ENCODE data around the gene MACROD2. TPM values are rescaled to one million over a fixed set of nuclear protein-coding genes. Genes with fewer than 3 reads are reported as not detected.

The MACROD2 gene
- polyA plus RNA-seq, 1 donor, result 2.7 TPM

DNA sequence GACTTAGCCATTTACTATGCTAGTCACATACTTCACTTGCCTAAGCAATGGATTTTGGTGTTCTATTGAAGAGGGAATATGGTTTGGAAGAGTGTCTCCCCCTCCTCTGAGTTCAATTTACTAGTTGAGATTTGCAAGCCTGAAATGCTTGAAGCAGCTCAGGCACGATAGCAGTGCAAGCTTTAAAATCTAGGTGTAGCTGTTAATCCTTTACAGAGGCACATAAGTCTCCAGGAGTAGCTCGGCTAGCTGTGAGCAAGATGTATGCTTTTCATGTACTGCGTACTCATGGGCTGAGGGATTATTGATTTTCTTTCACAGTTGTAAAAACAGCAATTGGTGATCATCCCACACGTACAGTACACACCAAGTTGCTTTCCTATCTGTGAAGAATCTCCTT lies 341.4 kb downstream of the MACROD2 start:
- DNase-seq (ENCODE audit: low read depth), result no peak

DNA sequence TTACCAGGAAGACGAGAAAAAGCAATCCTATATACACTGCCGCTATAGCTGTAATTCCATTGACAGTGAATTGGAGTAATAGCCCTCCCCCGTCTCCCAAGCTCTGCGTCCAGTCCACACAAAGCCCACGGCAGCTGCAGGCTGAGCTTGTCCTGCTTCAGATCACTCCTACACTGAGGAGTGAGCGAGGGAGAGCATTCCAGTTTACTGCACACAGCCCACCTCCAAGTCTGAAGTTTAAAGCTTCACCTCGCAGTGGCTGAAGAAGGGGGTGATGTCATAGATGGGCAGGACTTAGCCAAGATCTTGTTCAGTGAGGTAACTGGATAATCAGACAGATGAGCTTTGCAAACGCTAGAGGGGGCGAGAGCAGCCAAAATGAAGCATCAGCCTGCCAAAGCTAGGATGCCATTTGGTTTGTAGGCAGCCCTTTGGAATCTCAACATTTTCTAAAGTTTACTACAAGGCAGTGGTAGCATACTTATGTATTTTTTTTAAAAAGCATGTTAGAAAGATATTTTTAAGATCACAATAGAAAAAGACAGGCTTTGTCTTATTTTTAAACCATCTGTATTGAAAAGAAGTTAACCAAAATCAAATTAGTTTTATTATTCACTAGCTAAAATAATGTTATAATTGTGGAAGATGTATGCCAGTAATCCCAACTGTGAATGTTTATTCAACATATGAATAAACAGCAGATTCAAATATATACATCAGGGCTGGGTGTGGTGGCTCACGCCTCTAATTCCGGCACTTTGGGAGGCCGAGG lies 342.3 kb downstream of the MACROD2 start, which contains the start of gene FLRT3:
Gene FLRT3 (minus strand): TSS at position 213 of the 772 bp plus-strand sequence. CDS start 10,106 bp downstream, outside the sequence.
- peak; percentile 96 for DNase-seq (ENCODE audit: low read depth)

DNA sequence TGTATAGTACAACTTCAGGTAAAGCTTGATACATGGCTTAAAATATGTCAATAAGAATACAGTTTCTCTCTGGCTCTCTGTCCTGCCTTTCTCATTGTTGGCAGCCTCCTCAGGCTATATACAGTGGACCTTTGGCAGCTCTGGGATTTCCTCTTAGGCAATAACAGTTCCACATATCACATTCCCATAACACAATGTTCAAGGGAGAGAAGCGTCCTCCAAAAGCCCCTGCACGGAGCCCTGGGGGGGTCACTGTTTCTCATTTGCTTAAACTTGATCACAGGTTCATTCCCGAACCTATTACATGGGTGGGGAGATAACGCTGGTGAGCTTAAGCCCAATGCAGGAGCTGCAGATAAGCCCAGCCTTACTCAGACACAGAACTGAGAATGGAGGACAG lies 346.5 kb downstream of the MACROD2 start:
- DNase-seq (ENCODE audit: low read depth), result no peak

DNA sequence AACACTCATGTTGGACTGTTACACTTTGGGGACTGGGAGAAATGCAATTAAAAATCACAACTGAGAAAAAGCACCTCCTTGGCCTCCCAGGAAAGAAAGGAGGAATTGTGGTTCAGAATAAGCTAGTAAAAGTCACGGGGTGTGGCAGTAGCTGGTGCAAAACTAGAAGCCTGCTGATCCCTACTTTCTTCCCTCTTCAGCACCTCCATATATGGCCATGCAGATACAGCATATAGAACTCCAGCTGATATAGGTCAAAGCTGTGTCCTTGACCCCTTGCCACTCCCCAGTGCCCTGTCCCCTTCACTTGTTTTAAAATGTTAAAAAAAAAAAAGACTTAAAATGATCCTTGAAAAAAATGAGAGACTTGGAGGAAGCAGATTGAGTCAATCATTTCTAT lies 347.6 kb downstream of the MACROD2 start:
- no peak for DNase-seq (ENCODE audit: low read depth)

DNA sequence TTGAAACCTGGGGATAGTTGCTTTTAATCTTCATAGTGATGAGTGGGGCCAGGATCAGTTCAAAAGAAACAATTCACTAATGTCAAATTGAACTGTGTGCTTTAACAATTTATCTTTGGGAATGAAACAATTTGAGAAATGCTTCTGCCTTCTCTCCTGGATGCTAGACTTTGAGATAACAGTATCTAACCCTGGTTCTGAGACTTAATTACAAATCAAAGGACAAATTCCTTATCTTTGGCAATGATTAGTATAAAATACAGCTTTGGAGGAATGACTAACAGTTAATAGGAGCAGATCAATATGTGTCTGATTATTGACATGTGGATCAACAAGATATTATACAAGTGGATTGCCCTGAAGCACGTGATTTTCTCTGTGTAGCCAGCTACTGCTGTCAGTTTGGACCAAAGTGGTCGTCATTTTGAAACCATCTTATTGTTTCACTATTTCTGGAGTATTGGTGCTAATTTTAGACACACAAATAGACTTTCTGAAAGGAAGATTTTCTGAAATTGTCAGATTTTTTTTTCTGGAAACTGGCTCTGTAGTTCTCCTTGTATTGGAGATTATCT lies 348.3 kb downstream of the MACROD2 start:
- no peak for DNase-seq (ENCODE audit: low read depth)

DNA sequence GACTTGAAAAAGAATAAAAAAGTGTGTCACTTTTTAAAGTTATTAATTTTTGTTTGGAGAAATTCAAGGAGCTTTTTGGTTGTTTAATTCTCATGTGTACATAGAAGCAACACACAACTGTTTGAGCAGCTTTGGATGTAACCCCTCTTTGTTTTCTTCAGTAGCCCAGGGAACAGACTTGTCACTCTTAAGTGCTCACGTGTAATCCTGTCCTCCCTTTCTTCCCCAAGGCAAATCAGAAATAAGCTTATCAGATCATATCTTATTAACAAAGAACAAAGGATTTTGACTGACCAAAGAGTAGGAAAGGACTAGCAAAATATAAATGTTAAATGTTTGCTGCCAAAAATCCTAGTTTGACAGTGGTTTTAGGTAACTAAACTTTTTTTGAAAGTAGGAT lies 349.4 kb downstream of the MACROD2 start:
- DNase-seq (ENCODE audit: low read depth), result no peak

DNA sequence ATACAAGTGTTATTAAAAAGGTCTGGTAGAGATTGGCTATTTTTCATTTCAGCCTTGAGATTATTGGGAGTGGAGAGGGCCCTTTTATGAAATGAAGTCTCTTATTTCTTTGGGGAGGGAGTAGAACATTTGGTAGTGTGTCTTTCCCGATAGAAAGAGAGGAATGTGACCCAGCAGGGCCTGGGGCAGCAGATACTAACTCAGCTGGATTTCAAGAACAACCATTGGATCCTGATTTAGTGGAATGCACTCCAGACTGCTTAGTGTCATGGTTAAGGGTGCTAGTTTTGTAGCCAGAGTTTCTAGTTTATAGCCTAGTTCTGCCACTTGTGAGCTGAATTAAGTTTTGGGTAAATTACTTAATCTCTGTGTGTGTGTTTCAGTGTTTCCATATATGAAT lies 360.5 kb downstream of the MACROD2 start:
- no peak for DNase-seq (ENCODE audit: low read depth)

DNA sequence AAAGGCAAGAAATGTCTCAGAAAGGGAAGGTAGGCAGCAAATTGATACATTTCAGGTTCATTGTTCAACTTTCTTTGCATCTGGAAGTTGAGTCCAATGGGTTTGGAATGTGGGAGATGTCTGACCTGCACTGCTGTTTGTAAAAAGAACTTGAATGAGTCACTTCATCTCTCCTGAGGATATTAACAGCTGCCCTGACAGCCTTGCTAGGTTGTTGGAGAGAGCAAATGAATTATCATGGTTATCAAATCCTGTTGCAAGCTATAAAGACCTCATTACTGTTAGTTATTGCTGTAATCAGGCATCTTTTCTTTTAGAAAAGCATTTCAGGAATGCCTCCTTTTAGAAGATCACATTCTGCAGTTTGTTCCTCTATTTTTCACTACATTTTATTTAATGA lies 365.1 kb downstream of the MACROD2 start:
- DNase-seq (ENCODE audit: low read depth), result no peak

DNA sequence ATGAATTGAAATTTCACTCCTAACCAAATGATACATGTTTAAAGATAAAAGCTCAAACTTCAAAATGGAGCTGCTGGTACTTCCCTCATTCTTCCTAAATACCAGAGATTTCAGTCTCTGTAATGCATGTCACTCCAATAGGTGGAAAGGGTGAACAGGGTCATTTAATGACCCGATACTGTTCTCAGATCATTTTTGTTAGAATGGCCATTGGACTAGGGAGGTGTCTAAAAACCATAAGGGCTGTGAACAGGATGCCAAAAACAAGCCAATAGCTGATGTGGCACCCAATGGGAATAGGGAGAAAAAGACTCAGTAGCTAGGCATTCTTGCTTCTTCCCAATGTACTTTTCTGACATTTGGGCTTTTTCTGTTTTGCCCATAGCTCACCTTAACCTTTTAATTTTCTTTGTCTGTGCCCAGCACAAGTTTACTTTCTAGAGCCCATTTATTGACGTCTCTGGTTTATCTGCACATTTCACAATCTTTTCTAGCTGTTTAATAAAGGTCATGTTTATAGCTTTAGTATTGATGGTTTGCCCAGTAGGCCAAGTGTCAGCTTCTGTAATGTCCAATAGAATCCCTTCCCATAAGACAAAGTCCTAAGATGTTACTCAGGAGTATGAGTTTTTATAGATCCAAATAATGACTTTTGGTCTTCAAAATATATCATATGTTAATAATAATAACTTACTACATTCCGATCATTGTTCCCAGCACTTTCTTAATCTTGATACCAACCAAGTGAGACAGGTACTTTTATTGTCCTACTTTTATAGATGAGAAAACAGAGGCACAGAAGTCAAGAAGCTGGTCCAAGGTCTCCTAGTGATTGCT lies 366.4 kb downstream of the MACROD2 start:
- no peak for DNase-seq (ENCODE audit: low read depth)

DNA sequence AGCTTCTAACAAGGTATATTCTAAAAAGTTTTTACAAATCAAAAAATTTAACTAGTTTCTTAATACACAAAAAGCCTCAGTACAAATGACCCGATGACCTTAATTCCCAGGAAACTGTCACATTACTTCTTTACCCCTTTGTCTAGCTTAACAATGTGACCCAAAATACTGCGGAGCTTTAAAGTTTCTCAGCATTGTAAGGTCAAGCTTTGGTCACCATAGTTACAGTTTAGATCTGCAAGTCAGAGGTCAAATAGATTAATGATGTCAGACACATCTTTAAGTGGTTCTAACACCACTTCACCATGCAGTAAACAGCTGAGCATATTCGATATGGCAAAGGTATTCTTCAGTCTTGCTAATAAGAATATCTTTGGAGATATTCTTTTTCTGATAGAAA lies 378.9 kb downstream of the MACROD2 start:
- DNase-seq (ENCODE audit: low read depth), result no peak

DNA sequence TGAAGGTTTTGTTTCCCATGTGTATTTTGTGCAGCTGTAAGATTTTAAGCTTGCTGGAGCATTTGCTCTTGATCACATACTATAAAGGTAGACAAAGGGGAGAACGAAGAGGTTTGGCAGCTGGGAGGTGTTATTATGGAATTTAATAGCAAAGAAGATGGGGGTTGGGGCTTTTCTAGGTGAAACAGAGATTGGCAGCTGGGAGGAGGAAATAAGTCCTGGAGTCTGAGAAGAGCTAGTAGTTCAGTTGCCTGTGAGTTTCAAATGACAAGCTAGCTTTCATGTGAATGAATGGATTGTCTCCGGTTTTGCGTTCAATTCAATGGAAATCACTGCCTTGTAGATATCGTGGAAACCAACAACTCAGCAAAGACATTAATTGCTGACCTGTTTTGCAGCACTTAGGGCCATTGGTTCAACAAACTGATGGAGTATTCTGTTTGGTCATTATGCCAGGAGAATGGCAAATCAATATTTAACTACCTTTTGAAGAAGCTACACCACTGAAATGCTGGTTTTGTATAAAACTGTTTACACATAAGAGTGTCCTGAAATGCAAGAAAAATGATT lies 380.2 kb downstream of the MACROD2 start:
- DNase-seq (ENCODE audit: low read depth), result no peak

DNA sequence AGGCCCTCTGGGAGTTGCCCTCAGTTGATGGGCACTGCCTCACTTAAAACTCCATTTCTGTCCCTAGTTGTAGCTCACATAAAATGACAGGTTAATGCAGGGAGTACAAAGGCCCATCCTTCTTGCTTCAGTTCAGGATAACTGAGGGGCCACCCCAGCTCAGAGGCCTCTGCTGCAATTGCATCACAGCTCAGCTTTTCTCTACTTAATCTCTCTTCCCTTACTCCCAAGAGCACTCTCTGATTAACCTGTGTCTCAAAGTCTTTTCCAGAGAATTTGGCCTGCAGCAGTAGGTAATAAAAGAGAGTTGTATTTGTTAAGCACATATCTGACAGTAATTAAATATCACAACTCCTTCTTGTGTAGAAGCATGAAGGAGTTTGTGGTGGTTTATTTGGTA lies 383.0 kb downstream of the MACROD2 start:
- no peak for DNase-seq (ENCODE audit: low read depth)

DNA sequence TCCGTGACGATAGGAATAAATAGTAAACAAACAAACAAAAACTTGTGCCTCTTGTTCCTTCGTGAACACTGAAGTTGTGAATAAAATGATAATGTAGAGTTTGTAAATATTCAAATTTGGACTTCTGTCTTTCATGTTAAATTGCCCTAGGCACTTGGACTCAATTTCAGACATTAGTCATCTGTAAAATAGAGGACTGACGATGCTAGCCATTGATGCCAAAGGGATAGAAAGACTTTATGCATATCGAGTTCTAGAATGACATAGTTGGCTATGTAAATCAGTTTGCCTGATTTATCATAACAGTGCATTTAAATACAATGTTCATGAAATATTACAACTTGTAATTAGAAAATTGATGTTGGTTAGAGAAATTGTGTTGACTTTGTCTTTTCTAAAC lies 388.0 kb downstream of the MACROD2 start:
- DNase-seq (ENCODE audit: low read depth), result no peak

DNA sequence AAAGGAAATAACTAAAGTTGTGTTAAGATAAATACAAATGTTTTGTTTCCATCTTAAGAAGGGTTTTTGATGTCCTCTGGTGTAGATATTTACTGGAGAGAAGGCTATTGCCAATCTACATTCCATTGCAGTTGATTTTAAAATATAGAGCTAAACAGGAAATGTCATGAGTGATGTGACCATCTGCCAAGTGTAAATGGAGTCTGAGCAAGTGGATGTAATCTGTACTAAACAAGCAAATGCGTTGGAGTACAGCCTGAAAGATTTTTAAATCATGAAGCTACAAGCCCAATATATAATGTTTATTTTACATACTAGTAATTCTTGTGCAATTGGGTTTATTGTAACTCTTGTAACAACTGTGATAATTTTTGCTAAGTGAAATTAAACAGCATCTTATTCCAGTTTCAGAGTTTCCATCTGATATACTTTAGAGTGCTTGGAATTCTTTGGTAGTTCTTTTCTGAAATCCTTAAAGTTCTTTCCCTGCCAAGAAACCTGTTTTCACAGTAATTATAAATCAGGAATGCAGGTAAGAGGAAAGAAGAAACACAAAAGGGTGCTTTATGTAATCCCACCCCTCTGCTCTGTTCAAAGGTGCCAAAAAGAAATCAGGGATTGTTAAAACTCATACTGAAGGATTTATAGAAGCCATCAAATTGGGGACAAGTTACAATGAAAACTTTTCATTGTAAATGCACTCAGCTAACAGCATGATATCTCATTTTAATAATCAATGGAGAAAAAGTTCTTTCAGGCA lies 389.3 kb downstream of the MACROD2 start:
- peak; percentile 13 for DNase-seq (ENCODE audit: low read depth)

DNA sequence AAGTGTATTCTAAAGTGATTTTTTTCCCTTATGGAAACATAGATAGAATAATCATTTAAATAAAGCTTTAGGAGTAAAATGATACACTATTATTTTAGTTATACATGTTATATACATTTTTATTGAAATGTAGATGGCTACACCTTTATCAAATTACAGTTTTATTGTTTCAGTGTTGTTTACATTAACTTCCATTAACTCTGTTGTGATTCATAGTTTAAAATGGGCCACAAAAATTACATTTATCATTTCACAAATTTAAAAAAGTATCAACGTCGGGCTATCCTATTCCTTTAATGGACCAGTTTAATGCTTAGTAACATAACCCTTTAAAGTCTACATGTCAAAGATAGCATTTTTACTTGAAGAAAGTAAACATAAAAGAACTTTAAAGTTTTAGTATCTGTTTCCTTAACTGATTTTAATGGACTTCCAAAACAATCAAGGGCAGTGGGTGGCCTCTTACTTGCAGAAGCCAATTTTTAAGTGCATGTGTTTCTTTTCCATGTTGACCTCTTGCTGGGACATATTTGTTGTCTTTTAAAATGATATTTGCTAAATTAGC lies 389.9 kb downstream of the MACROD2 start:
- no peak for DNase-seq (ENCODE audit: low read depth)

DNA sequence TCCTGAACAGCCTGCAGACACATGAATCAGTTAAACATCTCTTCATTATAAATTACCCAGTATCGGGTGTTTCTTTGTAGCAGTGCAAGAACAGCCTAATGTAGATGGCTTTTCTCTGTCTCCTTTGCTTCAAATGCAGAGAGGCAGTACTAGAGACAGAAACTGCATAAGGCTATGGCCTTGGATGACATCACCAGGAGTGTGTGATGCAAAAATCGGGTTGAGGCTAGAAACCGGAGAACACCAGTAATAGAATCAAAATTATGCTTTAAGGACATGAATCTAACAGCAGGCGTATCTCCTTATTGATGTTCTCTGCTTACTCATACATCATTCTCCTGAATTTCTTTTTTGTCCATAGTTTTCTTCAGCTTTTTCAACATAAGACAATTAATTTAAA lies 391.4 kb downstream of the MACROD2 start:
- DNase-seq (ENCODE audit: low read depth), result no peak

DNA sequence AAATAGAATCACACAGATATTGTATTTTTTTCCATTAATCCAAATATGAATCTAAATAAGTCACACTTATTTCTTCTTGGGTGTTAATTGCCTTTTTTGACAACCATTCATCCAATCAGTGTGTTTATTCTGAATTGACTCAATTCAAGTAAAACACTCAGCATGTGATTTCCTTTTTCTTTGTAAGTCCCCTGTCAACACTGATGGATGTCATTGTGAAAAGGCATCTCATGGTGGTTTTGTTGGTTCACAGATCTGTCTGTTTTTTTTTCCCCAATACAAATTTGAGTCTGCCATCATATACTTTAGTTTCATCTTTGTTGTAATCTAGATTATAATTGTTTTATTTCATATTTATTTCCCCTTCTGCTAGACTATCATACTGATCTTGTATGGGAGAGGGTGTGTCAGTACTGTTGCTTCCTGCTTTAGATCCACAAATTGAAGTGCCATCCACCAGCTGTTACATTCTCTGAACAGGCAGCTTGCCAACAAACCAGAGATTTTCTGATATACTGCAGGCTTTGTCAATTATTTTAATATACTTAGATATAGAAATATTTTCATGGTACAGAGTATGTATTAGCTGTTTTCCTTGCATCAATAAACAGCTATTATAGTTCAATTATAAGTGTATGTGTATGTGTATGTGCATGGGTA lies 406.3 kb downstream of the MACROD2 start:
- no peak for DNase-seq (ENCODE audit: low read depth)

DNA sequence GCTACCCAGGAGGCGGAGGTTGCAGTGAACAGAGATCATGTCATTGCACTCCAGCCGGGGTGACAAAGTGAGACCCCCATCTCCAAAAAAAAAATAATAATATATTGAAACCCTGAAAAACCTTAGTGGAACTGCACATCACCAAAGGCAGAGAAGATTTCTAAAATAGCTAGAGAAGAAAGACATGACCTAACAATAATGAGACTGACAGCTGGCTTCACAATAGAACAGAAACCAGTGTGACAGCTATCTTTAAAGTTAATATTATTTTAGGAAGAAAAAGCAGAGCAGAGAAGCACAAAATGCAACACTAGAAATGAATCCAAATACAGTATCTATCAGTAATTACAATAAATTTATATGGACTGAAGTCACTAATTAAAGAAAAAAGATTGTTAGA lies 409.2 kb downstream of the MACROD2 start:
- DNase-seq (ENCODE audit: low read depth), result no peak

DNA sequence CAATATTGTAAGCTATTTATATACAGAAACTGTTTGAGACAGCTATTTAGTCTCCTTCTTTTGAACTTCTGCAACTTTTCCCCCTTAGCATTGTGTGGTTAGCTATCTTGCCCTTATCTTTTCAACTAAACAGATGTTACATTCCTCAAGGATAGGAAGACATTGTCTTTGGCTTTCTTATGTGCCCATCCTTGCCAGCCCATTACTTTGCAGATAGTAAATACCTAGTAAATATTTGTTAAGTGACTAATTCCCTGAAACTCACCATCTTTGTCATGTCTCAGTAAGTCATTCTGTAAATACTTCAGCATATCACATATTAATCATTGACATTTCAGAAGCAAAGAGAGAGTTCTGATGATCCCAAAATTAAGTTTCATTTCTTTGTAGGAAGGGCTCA lies 411.2 kb downstream of the MACROD2 start:
- no peak for DNase-seq (ENCODE audit: low read depth)

DNA sequence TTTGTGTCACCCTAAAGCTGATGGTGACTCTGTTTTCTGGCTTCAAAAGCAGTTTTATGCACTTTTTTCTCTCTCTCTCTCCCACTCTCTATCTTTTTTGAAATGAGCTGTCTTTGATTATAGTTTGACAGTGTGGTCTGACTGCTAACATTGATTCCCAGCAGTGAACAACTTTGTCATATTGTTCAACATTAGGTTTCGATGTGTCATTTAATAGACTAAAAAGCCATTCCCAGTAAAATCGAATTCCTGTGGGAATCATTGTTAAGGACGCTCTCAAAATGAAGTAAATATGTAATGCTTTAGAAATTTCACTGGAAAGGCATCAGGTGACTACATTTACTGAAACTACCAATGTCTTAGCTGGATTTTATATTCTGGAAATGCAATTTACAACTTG lies 412.0 kb downstream of the MACROD2 start:
- DNase-seq (ENCODE audit: low read depth), result no peak
